Hepatocyte (in vitro differentiated cells): Measurements from ENCODE around the gene PPCDC.

Experiments used
- EZH2 ChIP-seq: fragments of 200-600 bp; sonication (generic); IDR thresholded peaks from 2 replicates; pipeline ENCODE4 v1.6.1; 2016; ENCODE audit warnings: antibody characterized with exemption, mild to moderate bottlenecking, borderline replicate concordance
- TF ChIP-seq, protein P1 (sequence below): fragments of 200-600 bp; sonication (generic); IDR thresholded peaks from 2 replicates; pipeline ENCODE4 v1.5.1; 2016; ENCODE audit warnings: antibody characterized with exemption, mild to moderate bottlenecking; ENCODE audit not compliant: poor library complexity

- TF ChIP-seq, protein P1, sequence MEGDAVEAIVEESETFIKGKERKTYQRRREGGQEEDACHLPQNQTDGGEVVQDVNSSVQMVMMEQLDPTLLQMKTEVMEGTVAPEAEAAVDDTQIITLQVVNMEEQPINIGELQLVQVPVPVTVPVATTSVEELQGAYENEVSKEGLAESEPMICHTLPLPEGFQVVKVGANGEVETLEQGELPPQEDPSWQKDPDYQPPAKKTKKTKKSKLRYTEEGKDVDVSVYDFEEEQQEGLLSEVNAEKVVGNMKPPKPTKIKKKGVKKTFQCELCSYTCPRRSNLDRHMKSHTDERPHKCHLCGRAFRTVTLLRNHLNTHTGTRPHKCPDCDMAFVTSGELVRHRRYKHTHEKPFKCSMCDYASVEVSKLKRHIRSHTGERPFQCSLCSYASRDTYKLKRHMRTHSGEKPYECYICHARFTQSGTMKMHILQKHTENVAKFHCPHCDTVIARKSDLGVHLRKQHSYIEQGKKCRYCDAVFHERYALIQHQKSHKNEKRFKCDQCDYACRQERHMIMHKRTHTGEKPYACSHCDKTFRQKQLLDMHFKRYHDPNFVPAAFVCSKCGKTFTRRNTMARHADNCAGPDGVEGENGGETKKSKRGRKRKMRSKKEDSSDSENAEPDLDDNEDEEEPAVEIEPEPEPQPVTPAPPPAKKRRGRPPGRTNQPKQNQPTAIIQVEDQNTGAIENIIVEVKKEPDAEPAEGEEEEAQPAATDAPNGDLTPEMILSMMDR: no peak
- no peak for TF ChIP-seq EZH2
Observed at GRCh38 chr15:75090388-75090734, 67.0 kb downstream of the PPCDC start.
